Gastrocnemius medialis (tissue), 4 donors: ENCODE results near the gene DDOST. TPM values are rescaled to one million over a fixed set of nuclear protein-coding genes. Genes with fewer than 3 reads are reported as not detected.

Experiments
- ATAC-seq, 2 donors: fragments of 150-250 bp; one replicate each; pipeline ENCODE4 v1.9.1; 2016
- DNase-seq, 2 donors: peaks; one replicate each; pipeline ENCODE4 v3.0.0-alpha.2; 2019
- H3K27ac ChIP-seq, 4 donors: fragments of 200-600 bp; sonication (generic); 1 replicate in 1 of 4; 2 replicates in 3 of 4; pipeline ENCODE4 v1.5.1; 2016 to 2018; ENCODE audit warnings: mild to moderate bottlenecking in 2 of 4, moderate library complexity in 1 of 4
- H3K27me3 ChIP-seq, 3 donors: fragments of 200-600 bp; sonication (generic) in 2 of 3; 1 replicate in 1 of 3; 2 replicates in 2 of 3; pipeline versions ENCODE4 v1.5.1 to v1.6.0; 2016 to 2019; ENCODE audit warnings: mild to moderate bottlenecking in 1 of 3, moderate library complexity in 1 of 3
- H3K36me3 ChIP-seq, 2 donors: fragments of 200-600 bp; sonication (generic) in 1 of 2; one replicate each; pipeline ENCODE4 v1.5.1; 2017 to 2018
- H3K4me1 ChIP-seq, 2 donors: fragments of 200-600 bp; sonication (generic) in 1 of 2; one replicate each; pipeline ENCODE4 v1.5.1; 2016 to 2017; ENCODE audit warnings: mild to moderate bottlenecking in 2 of 2
- H3K4me3 ChIP-seq, 4 donors: fragments of 200-600 bp; sonication (generic) in 3 of 4; 1 replicate in 1 of 4; 2 replicates in 3 of 4; pipeline ENCODE4 v1.5.1; 2016 to 2019; ENCODE audit warnings: mild to moderate bottlenecking in 2 of 4
- H3K9me3 ChIP-seq, 3 donors: fragments of 200-600 bp; sonication (generic) in 2 of 3; 1 replicate in 1 of 3; 2 replicates in 2 of 3; pipeline ENCODE4 v1.5.1; 2016 to 2019
- CTCF ChIP-seq, 5 experiments: fragments of 450-650 bp in 3 of 5; fragments of 200-600 bp in 2 of 5; sonication (generic) in 2 of 5; IDR thresholded peaks in 4 of 5; conservative IDR thresholded peaks in 1 of 5; 1 replicate in 4 of 5; 2 replicates in 1 of 5; pipeline ENCODE4 v1.5.1; 2016 to 2019; ENCODE audit warnings: antibody characterized with exemption in 5 of 5, mild to moderate bottlenecking in 3 of 5, moderate library complexity in 3 of 5
- POLR2A ChIP-seq, 2 donors: fragments of 450-650 bp; IDR thresholded peaks; one replicate each; pipeline ENCODE4 v1.6.1; 2017; ENCODE audit warnings: antibody characterized with exemption in 2 of 2, mild to moderate bottlenecking in 2 of 2, moderate library complexity in 2 of 2
- in situ Hi-C, 4 donors: fragments of 200-750 bp; cut with MboI; loops; one replicate each; pipeline versions ENCODE4 v1.15.0 to v1.8.0; 2017; ENCODE audit warnings: low sequenced_read_pairs in 4 of 4
- intact Hi-C: fragments of 100-400 bp; cut with DNase I; formaldehyde crosslinking; loops from one replicate; pipeline ENCODE4 v1.15.1; 2023; ENCODE audit warnings: low total_unique reads
- total RNA-seq, 4 donors: library from RNA; depleted of rRNA; stranded (reverse); fragments of >200 nt; gene quantifications; one replicate each; pipeline versions ENCODE4 v1.1.0 to v1.2.3, GENCODE V29; 2016

Gene DDOST
- total RNA-seq, 4 donors from 2014 or later: 63.0 to 110 (median 99.8) TPM

DNA sequence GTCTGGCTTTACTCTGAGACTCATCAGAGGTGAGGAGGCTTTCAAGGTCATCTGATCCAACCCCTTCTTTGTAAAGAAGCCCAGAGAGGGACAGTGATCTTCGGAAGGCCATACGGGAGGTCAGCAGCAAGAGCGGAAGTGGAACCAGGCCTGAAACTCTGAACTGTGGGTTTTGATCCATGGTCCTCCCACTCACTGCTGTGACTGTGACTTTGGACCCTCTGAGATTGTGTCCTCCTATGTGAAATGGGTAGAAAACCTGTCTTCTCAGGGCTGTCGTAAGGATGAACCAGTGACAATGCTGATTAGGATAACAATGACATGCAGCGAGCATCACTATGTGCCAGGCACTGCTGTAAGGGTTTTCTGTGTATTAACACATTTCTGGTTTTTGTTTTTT lies 9.8 kb upstream of the DDOST start:
- H3K36me3 ChIP-seq: no peaks in the 10 kb centered on the region
- H3K27me3 ChIP-seq: no peaks in the 10 kb centered on the region
- no peak for DNase-seq
- H3K4me1 ChIP-seq: no peaks in the 10 kb centered on the region
- in situ Hi-C loops: no loop called here
- H3K4me3 ChIP-seq: no peak overlapping the region
- no peak overlapping the region for H3K27ac ChIP-seq
- no peak for TF ChIP-seq POLR2A (IDR thresholded peaks at IDR 0.05)
- no peak for TF ChIP-seq CTCF (IDR thresholded peaks at IDR 0.05 in 4 of 5, conservative IDR thresholded peaks at IDR 0.05 in 1 of 5)
- ATAC-seq: no peak
- intact Hi-C loops: no loop called here
- no peaks in the 10 kb centered on the region for H3K9me3 ChIP-seq

DNA sequence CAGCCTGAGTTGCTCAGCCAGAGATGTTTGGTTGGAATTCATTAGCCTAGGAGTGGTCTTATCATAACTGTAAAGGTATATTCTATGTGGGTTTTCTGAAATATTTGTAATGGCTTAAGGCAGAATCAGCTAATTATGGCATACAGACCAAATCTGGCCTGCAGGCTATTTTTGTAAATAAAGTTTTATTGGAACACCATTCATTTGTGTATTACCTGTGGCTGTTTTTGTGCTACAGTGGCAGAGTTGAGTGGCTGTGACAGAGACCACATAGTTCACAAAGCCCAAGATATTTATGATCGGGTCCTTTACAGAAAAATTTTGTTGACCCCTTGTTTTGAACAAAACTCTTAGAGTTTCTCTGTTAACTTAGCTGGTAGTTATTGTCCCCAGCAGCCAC lies 7.4 kb upstream of the DDOST start:
- no peak for DNase-seq
- H3K36me3 ChIP-seq: no peaks in the 10 kb centered on the region
- no peak overlapping the region for H3K4me3 ChIP-seq
- no peaks in the 10 kb centered on the region for H3K9me3 ChIP-seq
- intact Hi-C loops (no loop called here), in situ Hi-C loops (no loop called here)
- no peak overlapping the region for H3K27ac ChIP-seq
- H3K27me3 ChIP-seq: no peaks in the 10 kb centered on the region
- TF ChIP-seq POLR2A (IDR thresholded peaks at IDR 0.05) (no peak), CTCF (IDR thresholded peaks at IDR 0.05 in 4 of 5, conservative IDR thresholded peaks at IDR 0.05 in 1 of 5) (no peak)
- no peak for ATAC-seq
- no peaks in the 10 kb centered on the region for H3K4me1 ChIP-seq

- no peaks in the 10 kb centered on the region for H3K9me3 ChIP-seq
- H3K27ac ChIP-seq: peak overlapping the region in 2 of 4 donors; percentile 51 to 53
- peaks cover 4 to 5% of the 10 kb centered on the region in 2 donors for H3K4me1 ChIP-seq
- in situ Hi-C loops (no loop called here), intact Hi-C loops (no loop called here)
- no peaks in the 10 kb centered on the region for H3K36me3 ChIP-seq
- DNase-seq: no peak
- TF ChIP-seq POLR2A (IDR thresholded peaks at IDR 0.05) (no peak), CTCF (IDR thresholded peaks at IDR 0.05 in 4 of 5, conservative IDR thresholded peaks at IDR 0.05 in 1 of 5) (no peak)
- ATAC-seq: no peak
- H3K27me3 ChIP-seq: no peaks in the 10 kb centered on the region
- no peak overlapping the region for H3K4me3 ChIP-seq
Measured at GRCh38 chr1:20666804-20667203, 5.6 kb upstream of the DDOST start.

- no peaks in the 10 kb centered on the region for H3K36me3 ChIP-seq
- DNase-seq: no peak
- ATAC-seq: no peak
- in situ Hi-C loops (no loop called here), intact Hi-C loops (no loop called here)
- H3K27me3 ChIP-seq: no peaks in the 10 kb centered on the region
- H3K4me3 ChIP-seq: peak overlapping the region in 1 of 4 donors; percentile 19
- peak overlapping the region in 3 of 4 donors; percentile 38 to 53 (median 51) for H3K27ac ChIP-seq
- H3K9me3 ChIP-seq: no peaks in the 10 kb centered on the region
- peaks cover 5% of the 10 kb centered on the region in 2 donors for H3K4me1 ChIP-seq
- no peak for TF ChIP-seq POLR2A (IDR thresholded peaks at IDR 0.05)
- TF ChIP-seq CTCF (IDR thresholded peaks at IDR 0.05 in 4 of 5, conservative IDR thresholded peaks at IDR 0.05 in 1 of 5): no peak
Measured at GRCh38 chr1:20666146-20666545, 5.0 kb upstream of the DDOST start.

DNA sequence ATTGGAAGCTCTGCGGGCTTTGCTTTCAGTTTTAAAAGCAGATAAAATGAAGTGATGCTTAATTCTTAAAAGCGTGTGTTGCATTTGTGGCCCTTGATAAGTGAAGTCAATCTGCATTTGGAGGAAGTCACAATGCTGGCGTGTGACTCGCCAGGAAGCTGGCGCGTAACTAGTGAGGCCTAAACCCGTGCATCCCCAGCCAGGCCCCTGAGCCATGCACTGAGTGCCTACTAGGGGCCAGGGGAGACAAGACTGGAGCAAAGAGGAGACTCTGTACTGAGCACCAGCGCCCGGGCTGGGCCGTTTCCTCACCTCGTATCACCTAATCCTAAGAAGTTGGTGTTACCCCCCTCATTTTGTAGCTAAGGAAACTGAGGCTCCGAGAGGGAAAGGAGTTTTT lies 4.6 kb upstream of the DDOST start:
- Histone ChIP-seq H3K27me3 (no peaks in the 10 kb centered on the region), H3K4me3 (no peak overlapping the region), H3K36me3 (no peaks in the 10 kb centered on the region), H3K27ac (peak overlapping the region in 3 of 4 donors; percentile 38 to 53 (median 51)), H3K9me3 (no peaks in the 10 kb centered on the region), H3K4me1 (peaks cover 6 to 7% of the 10 kb centered on the region in 2 donors)
- ATAC-seq (no peak), DNase-seq (no peak)
- TF ChIP-seq CTCF (IDR thresholded peaks at IDR 0.05 in 4 of 5, conservative IDR thresholded peaks at IDR 0.05 in 1 of 5) (no peak), POLR2A (IDR thresholded peaks at IDR 0.05) (no peak)
- in situ Hi-C loops (no loop called here), intact Hi-C loops (no loop called here)
